ENCODE results near the gene ABHD6. TPM values are rescaled to one million over a fixed set of nuclear protein-coding genes. Genes with fewer than 3 reads are reported as not detected.

ABHD6 gene
- total RNA-seq, 1 donor from 2014 or later = 6.9 TPM

DNA sequence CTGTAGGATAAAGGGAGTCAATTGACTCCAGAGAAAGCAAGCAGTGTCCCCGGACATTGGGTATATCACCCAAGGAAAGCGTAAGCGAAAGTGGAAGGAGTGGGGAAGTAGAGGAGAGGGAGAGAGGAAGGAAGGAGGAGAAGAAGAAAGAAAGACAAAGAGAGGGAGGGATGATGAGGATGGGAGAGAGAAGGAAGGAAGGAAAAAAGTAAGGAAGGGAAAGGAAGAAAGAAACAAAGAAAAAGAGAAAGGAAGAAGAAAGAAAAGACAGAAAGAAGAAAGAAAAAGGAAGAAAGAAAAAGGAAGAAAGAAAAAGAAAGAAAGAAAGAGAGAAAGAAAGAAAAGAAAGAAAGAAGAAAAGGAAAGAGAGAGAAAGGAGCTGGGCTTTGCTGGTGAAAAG is 27.7 kb upstream of the ABHD6 start:
- Histone ChIP-seq H3K4me3 (no peak overlapping the region), H3K27ac (no peak overlapping the region), H3K27me3 (no peaks in the 10 kb centered on the region), H3K4me1 (no peaks in the 10 kb centered on the region), H3K9me3 (no peaks in the 10 kb centered on the region), H3K36me3 (no peaks in the 10 kb centered on the region)
- DNase-seq (ENCODE audit: low spot score in 2 of 2) = no peak
- intact Hi-C loops (cut with DNase I) = no loop called here
- no peak for TF ChIP-seq CTCF (IDR thresholded peaks at IDR 0.05)

- H3K27me3 ChIP-seq = no peaks in the 10 kb centered on the region
- no peak within 1 kb of the TSS for H3K27ac ChIP-seq
- intact Hi-C loops (cut with DNase I) = no loop called here
- no peaks in the 10 kb centered on the region for H3K4me1 ChIP-seq
- no peak for DNase-seq (ENCODE audit: low spot score in 2 of 2)
- no peak for TF ChIP-seq CTCF (IDR thresholded peaks at IDR 0.05)
- no peaks in the 10 kb centered on the region for H3K9me3 ChIP-seq
- no peak within 1 kb of the TSS for H3K4me3 ChIP-seq
- no peaks in the 10 kb centered on the region for H3K36me3 ChIP-seq
Observed at GRCh38 chr3:58210761-58211460, 26.7 kb upstream of the ABHD6 start, which contains the start of gene DNASE1L3. Gene DNASE1L3 (minus strand): TSS chr3:58210972. CDS start chr3:58210906, 66 bp downstream.

DNA sequence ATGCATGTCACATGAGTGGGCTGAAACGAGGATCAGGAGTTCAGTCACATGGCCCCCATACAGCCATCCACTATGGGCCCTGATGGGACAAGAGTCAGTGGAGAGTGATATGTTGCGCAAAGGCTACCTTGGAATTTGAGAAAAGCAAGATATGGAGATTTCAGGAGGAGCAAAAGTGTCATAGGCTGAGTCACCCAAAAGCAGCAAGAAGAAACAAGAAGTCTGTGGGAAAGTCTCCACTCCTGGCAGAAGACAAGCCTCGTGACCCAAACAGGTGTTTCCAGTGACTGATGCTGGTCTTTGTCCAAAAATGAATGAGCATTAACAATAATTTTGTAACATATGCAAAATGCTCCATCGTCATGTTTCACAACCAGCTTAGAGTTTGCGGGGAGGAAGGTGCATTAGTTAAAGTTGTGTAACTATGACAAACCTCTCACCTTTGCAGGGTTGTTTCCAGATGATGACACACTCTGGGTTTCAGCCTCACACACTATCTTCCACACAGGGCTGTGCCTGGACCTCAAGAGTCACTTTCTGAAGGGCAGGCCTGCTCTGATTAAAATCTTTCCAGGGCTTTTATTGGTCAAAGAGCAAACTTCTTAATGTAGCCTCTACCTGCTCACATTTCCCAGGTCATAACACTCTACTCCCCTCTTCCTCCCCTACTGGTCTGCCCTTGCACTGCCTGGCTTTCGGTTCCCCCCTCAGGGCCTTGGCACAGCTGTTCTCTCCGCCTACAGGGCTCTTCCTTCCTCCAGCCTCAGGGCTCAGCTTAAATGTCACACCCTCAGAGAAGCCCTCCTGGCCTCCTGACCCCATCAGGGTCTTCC is 22.9 kb upstream of the ABHD6 start:
- TF ChIP-seq CTCF (IDR thresholded peaks at IDR 0.05) = no peak
- intact Hi-C loops (cut with DNase I) = no loop called here
- no peaks in the 10 kb centered on the region for H3K36me3 ChIP-seq
- no peaks in the 10 kb centered on the region for H3K4me1 ChIP-seq
- no peak overlapping the region for H3K27ac ChIP-seq
- no peak overlapping the region for H3K4me3 ChIP-seq
- H3K9me3 ChIP-seq = no peaks in the 10 kb centered on the region
- DNase-seq (ENCODE audit: low spot score in 2 of 2) = no peak
- no peaks in the 10 kb centered on the region for H3K27me3 ChIP-seq

DNA sequence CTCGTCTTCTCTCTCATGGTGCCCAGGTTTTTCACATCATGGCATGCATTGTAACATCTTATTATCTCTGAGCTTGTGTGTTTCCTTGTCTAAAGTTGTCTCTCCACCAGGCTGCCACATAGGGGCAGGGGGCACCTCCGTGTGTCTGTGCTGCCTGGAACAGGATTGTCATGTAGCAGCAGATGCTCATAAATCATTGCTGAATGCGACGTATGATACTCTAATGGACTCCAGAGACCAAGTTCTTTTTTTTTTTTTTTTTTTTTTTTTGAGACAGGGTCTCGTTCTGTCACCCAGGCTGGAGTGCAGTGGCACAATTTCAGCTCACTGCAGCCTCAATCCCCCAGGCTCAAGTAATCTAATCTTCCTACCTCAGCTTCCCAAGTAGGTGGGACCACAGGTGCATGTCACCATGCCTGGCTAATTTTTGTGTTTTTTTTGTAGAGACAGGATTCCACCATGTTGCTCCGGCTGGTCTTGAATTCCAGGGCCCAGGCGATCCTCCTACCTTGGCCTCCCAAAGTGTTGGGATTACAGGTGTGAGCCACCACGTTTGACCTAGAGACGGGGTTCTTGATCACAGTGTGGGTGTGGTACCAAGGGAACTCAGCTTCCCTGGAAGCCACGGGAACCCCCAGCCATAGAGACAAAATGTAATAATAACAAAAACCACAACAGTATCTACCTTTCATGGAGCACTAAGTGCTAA is 22.1 kb upstream of the ABHD6 start:
- no peaks in the 10 kb centered on the region for H3K27me3 ChIP-seq
- no peaks in the 10 kb centered on the region for H3K4me1 ChIP-seq
- intact Hi-C loops (cut with DNase I) = loop anchor here (2.0 kb wide), 2 partner anchors 29 to 37 kb away; no protein-coding TSS in a partner anchor
- no peak overlapping the region for H3K4me3 ChIP-seq
- H3K27ac ChIP-seq = no peak overlapping the region
- no peaks in the 10 kb centered on the region for H3K36me3 ChIP-seq
- no peak for DNase-seq (ENCODE audit: low spot score in 2 of 2)
- no peak for TF ChIP-seq CTCF (IDR thresholded peaks at IDR 0.05)
- H3K9me3 ChIP-seq = no peaks in the 10 kb centered on the region

DNA sequence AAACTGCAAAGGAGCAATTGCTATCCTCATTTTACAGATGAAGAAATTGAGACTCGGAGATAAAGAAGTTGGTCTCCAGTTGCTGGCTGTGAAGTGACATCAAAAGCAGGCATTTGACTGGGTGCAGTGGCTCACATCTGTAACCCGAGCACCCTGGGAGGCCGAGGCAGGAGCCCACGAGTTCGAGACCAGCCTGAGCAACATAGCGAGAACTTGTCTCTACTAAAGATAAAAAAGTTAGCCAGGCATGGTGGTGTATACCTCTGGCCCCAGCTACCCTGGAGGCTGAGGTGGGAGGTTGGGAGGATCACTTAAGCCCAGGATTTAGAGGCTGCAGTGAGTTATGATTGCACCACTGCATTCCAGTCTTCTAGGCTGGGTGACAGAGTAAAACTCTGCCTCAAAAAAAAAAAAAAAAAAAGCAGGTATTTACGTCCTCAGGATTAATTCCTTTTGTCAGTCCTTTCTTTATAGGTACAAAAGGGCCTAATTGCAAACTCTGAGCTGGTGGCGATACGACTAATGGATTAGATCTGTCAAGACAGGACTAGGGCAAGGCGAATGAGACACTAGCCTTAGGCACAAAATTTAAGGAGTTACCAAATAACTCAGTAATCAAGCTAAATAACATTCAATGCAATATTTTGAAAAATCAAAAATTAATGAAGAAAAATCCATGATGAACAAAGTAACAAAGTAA is 20.9 kb upstream of the ABHD6 start:
- intact Hi-C loops (cut with DNase I) = loop anchor here (1.0 to 2.0 kb wide), 4 partner anchors 21 to 208 kb away; partner anchors contain the start of genes ABHD6 and FLNB
- no peak for TF ChIP-seq CTCF (IDR thresholded peaks at IDR 0.05)
- no peak for DNase-seq (ENCODE audit: low spot score in 2 of 2)
- H3K9me3 ChIP-seq = no peaks in the 10 kb centered on the region
- H3K4me1 ChIP-seq = no peaks in the 10 kb centered on the region
- no peaks in the 10 kb centered on the region for H3K27me3 ChIP-seq
- no peak overlapping the region for H3K27ac ChIP-seq
- H3K4me3 ChIP-seq = no peak overlapping the region
- no peaks in the 10 kb centered on the region for H3K36me3 ChIP-seq

Data from ascending aorta (tissue), 2 donors.